HG03095 (cell line): ENCODE data around the gene IL17C.

Experiments used
- ATAC-seq: cut with Tn5 transposase; IDR thresholded peaks from one replicate; pipeline ENCODE4 v1.9.1; 2021; ENCODE audit warnings: moderate library complexity; ENCODE audit not compliant: unreplicated experiment

Gene IL17C

GRCh38 chr16:88626646-88627045 is 11.7 kb upstream of the IL17C start:
- ATAC-seq = no peak

GRCh38 chr16:88627531-88628411 is 10.6 kb upstream of the IL17C start:
- ATAC-seq = no peak

GRCh38 chr16:88628512-88628974 is 9.8 kb upstream of the IL17C start:
- ATAC-seq = no peak

DNA sequence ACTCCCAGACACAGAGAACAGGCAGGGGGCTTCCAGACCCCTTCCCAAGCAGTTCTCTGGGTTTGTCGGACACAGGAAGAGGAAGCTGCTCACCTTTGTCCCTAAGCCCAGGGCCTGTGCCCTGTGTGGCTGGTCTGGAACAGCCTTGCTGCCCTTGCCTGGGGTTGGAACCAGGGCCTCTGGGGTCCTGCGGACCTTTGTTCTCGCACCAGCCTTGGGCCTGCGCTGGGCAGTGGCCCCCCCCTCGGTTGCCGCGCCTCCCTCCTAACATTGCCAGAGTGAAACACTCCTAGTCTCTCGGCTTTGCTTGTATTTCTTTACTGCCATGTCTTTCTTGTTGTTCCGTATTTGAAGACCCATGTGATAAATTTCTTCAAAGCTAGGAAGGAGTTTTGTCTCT is 8.5 kb upstream of the IL17C start:
- no peak for ATAC-seq

DNA sequence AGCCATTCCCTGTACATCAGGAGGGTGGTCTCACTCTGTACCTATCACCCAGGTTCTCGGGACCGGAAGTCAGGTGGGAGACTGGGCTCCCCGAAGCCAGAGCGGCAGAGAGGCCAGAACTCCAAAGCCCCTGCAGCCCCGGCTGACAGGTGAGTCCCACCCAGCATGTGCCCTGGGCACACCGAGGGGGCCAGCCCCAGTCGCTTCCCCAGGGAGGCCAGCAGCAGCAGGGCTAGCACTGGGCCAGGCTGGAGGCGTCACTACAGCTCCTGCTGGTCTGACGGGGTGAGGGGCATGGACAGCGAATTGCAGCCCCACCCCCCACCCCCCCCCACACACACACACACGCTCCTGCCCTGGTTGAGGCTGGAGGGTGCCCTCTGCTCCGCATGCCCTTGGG is 7.9 kb upstream of the IL17C start:
- ATAC-seq = no peak

DNA sequence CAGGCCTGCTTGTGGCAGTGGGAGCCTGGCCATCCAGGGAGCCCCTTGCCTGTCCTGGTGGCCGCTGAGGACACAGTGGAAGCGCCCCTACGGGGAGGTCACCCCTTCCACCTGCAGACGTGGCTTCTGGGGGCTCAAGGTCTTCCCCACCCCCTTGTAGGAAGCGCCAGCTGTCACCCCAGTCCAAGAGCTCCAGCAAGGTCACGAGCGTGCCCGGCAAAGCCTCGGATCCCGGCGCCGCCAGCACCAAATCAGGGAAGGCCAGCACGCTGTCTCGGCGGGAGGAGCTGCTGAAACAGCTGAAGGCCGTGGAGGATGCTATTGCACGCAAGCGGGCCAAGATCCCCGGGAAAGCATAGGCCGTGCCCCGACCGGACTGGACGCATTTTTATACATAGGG is 7.4 kb upstream of the IL17C start:
- ATAC-seq = no peak

DNA sequence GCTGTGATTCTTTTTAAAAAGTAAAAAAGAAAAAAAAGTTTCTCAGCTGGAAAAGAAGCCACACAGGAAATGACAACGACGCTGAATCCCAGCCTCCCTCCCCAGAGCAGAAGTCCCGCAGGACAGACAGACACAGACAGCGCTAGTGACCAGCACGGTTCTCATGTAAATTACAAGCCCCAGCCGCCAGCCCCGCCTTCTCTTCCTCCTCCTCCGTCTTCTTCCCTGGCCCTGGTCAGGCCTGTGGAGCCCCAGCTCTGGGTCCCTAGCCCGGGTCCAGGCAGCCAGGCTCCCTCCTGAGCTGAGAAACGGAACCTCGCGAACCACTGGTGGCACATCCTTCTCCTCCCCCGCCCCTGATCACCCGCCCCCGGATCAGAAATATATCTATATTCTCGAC is 7.0 kb upstream of the IL17C start:
- ATAC-seq = no peak

DNA sequence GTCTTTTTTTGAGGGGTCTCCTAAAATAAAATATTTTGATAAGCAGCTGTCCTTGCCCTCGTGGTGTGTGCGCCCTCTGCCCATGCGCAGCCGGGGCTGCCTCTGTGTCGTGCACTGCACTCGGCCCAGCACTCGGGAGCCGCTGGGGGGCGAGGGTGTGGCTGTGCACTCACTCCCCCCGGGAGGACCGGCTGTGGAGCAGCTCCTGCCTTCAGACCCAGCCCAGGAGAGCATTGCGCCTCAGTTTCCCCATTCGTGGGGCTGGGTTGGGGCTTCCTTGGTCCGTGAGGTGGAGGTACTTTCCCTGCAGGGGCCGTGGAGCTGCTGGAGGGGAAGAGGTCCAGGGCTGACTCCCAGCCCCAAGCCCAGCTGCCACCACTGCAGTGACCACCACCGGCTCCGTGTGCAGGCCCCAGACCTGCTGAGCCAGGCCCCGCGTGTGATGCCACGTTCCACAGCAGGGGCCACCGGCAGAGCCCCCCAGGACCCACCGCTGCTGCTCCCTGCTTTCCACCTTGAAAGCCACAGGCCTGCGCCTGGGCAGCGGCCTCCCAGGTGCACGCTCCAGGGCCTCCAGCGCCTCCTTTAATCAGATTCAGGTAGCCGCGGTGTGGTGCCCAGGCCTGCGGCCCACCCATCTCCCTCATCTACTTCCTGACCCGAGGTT is 6.3 kb upstream of the IL17C start:
- no peak for ATAC-seq

DNA sequence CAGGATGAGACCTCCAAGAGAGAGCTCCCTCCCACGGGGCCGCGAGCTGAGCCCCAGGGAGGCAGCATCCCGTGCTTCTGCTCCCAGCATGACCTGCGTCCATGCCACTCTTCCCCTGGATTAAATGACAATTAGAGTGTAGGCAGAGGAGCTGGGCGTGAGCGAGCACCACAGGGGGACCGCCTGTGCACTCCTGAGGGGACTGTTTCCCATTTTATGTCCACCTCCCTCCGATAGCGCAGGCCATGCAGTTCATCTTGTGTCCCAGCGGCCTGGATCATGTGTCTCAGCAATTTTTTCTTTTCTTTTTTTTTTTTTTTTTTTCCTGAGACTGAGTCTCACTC is 5.8 kb upstream of the IL17C start:
- no peak for ATAC-seq

GRCh38 chr16:88633684-88634140 is 4.7 kb upstream of the IL17C start:
- peak; percentile 27 for ATAC-seq

DNA sequence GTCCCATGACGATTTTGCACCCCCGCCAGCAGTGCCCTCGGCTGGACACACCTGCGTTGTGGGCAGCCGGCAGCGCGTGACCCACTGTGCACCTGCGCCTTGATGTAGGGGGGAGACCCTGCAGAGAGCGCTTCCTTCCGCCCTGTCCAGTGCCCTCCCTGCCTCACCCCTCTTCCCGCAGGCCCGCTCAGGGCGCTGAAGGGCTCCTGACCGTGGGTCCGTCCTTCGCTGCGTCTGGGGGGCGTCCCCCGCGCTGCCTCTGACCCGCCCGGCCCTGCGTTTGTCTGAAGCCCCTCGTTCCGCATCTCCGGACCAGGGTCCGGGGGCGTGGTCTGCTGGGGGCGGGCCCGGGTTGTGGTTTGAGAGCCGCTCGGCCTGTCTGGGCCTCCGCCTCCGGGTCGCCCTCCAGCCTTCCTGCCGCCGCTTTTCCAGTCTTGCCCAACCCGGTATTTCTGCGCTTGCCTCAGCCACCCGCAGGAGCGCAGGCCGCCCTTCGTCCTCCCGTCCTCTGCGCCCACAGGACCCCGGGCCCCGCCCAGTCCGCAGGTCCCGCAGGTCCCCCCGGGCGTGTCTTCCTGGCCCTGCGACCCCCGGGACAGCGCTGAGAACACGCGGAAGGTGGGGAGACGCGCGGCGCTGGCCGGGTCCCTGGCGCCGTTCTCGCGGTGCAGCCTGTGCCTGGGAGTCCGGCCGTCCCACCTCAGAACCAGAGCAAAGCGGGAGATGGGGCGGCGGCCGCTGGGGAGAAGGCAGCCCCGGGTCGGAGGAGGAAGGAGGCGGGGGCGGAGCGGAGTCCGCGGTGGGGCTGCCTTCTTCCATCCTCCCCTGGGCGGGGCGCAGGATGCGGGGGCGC is 4.0 kb upstream of the IL17C start:
- ATAC-seq = peak; percentile 43

GRCh38 chr16:88634994-88635670 is 3.2 kb upstream of the IL17C start:
- no peak for ATAC-seq

DNA sequence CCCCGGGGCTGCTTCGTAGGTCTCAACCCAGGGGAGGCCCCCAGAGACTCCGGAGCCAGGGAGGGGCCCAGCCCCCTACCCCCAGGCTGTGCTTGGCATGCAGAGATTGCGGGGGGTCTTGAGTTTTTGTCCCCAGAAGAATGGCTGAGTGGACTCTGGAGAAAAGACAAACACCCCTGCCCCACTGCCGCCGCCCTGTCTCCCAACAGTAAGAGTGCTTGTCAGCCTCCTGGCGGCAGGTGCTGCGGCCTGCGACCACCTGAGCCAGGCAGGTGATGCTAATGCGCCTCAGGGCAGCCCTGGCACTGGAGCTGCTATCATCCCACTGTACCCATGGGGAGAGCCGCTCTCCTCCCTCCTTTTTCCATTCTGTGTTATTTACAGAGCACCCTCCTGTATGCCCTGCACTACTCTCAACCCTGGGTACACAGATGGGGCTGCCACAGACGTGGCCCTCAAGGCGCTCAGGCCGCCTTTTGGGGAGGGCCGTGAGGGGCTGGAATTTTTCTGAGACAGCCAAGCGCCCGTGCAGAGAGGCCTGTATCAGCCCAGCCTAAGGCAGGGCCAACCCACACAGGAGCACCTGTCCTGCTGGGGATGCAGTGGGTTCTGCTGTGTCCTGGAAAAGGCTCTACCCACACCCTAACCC is 2.6 kb upstream of the IL17C start:
- no peak for ATAC-seq

DNA sequence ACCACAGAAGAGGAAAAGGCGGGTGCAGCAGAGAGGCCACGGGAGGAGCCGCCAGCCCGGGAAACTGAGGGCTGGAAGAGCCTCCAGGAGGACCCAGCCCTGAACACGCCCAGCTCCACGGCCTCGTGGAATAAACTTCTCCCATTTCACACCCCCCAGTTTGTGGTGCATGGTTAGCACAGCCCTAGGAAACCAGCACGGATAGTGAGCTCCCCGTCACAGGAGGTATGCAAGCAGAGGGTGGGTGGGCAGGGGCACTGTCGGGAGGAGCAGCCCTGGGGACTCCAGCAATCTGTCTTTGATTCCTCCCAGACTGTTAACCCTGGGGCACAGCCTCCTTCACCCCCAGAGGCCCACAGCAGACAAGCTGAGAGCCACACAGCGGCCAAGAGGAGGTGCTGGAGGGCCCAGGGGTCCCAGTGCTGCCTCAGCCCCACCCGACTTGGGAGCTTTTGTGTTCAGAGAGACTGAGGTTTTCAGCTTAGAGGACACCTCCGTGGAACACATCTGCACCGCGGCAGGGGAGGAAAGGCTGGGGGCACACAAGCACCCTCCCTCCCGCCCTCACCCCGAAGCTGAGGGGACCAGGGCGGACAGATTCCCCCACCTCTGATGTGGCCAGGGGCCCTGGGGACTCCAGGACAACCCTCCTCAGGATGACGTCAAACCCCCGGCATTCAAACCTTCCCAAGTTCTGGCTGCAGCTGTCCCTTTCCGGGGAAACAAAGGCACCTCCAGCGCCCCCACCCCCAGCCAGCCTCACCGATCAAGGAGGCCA is 1.7 kb upstream of the IL17C start:
- ATAC-seq = no peak

DNA sequence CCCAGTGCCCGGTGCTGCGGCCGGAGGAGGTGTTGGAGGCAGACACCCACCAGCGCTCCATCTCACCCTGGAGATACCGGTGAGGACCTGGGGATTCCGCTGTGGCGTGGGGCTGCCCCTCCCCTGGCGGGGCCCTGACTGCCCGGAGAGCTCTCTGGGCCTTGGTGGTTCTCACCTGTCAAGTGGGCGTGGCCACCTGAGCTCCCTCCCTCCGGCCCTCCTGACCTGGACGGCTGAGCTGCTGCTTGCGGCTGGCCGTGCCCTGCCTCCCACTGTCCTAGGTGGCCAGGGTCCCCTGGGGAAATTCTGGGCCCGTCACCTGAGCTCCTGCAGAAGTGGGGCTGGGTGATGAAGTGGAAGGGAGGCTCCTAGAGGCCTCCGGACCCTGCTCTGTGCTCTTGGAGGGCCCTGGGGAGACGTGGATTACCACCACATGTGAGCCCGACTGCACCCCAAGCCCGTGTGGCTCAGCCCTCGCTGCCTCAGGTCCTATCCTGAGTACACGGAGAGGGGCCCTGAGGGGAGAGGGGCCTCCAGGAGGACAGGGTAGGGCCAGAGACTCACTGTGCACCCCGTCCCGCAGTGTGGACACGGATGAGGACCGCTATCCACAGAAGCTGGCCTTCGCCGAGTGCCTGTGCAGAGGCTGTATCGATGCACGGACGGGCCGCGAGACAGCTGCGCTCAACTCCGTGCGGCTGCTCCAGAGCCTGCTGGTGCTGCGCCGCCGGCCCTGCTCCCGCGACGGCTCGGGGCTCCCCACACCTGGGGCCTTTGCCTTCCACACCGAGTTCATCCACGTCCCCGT is 1.1 kb downstream of the IL17C start:
- no peak for ATAC-seq

DNA sequence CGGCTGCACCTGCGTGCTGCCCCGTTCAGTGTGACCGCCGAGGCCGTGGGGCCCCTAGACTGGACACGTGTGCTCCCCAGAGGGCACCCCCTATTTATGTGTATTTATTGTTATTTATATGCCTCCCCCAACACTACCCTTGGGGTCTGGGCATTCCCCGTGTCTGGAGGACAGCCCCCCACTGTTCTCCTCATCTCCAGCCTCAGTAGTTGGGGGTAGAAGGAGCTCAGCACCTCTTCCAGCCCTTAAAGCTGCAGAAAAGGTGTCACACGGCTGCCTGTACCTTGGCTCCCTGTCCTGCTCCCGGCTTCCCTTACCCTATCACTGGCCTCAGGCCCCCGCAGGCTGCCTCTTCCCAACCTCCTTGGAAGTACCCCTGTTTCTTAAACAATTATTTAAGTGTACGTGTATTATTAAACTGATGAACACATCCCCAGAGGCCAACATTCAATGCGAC is 1.7 kb downstream of the IL17C start:
- ATAC-seq = no peak

DNA sequence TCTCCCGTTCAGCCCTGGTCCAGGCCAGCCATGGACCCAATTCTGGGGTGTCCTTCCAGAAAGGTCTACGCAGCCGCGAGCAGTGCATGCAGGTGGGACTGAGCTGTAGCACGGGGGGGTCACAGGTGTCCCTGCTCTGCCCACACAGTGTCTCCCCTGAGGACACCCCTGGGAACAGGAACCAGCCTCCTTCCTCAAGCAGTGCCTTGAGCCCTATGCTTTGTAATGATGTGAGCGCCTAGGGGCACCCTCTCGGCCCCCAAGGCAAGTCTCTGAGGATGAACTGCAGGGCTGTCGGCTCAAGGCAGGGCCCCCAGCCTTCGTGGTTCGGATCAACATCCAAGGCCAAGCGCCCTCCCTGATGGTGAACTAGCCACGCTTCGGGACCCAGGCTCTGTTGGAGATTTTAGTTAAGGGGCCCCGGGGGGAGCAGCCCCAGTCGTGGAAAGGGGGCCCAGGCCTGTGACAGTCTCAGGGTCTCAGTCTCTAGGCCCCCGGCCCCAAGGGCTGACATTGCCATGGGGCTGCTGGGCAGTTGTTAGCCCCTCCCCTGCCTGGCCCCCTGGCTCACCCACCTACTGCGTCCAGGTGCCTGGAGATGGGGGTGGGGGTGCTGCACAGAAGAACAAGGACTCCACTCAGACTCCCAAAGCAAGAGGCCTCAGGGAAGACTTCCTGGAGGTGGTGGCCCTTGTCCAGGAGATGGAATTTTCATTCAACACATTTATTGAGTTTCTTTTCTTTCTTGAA is 2.3 kb downstream of the IL17C start:
- ATAC-seq = no peak
